GM12872 (cell line): Measurements from ENCODE around the gene POFUT2.

ENCODE experiments used
- TF ChIP-seq, protein P1 (sequence below): IDR thresholded peaks from 3 replicates; pipeline ENCODE4 v1.5.1; 2011; ENCODE audit warnings: low read depth, mild to moderate bottlenecking, low read length, moderate library complexity; ENCODE audit not compliant: insufficient read depth

The POFUT2 gene

DNA sequence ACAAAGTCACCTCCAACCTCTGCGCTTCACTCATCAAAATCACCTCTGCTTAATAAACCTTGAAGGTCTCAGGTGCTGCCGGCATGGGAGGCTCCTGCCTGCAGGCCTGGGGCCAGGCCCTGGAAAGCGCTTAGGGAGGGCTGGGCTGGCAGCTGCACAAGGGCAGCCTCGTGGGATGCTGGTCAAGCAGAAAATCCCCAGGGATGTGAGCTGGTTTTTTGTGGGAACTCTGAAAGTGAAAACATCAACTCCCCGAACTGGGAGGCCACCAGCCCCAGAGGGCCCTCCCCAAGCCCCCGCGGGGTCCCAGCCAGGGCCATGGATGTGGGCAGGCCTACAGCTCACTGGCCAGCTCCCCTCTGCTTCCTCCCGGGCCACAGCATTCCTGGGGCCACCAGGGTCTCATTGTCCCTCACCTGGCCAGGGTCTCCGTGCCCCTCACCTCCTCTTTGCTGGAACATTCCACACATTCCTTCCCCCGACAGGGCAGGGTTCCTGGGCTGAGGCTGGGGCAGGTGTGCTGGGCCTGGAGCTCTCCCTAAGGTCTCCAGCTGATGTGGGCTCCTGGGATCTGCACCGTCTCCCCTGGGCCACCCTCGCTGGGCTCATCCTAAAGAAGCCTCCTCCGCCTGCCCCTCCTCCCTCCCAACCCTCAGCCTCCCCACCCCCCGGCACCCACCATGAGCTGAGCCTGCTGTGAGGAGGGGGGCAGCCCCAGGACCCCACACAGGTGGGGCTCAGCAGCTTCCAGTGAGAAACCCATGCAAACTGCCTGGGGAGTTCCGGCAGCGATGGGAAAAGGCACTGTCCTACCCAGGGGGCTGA lies 36.0 kb upstream of the POFUT2 start:
- TF ChIP-seq, protein P1, sequence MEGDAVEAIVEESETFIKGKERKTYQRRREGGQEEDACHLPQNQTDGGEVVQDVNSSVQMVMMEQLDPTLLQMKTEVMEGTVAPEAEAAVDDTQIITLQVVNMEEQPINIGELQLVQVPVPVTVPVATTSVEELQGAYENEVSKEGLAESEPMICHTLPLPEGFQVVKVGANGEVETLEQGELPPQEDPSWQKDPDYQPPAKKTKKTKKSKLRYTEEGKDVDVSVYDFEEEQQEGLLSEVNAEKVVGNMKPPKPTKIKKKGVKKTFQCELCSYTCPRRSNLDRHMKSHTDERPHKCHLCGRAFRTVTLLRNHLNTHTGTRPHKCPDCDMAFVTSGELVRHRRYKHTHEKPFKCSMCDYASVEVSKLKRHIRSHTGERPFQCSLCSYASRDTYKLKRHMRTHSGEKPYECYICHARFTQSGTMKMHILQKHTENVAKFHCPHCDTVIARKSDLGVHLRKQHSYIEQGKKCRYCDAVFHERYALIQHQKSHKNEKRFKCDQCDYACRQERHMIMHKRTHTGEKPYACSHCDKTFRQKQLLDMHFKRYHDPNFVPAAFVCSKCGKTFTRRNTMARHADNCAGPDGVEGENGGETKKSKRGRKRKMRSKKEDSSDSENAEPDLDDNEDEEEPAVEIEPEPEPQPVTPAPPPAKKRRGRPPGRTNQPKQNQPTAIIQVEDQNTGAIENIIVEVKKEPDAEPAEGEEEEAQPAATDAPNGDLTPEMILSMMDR = no peak

DNA sequence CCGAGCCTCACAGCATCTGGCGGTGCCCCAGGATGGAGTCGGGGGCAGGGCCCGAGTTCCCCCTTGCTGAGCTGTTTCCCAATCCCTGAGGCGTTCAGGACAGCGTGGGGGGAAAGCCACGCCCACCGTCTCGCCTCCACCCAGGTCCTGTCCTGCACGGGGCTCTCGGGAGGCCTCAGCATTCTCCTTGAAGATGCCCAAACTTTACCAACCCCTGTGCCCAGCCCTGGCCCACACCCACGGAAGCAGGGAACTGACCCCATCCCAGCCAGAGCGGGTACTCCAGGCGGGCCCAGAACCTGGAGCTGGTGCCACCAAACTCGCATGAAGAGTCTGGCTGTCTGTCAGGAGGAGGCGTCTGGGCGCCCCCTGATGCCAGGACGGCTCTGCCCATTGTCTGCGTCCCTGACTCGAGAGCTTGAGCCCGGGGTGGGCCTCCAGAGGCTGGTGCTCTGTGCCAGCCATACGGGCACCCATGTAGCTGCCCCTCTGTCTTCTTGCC lies 35.3 kb upstream of the POFUT2 start:
- TF ChIP-seq, protein P1 = no peak

DNA sequence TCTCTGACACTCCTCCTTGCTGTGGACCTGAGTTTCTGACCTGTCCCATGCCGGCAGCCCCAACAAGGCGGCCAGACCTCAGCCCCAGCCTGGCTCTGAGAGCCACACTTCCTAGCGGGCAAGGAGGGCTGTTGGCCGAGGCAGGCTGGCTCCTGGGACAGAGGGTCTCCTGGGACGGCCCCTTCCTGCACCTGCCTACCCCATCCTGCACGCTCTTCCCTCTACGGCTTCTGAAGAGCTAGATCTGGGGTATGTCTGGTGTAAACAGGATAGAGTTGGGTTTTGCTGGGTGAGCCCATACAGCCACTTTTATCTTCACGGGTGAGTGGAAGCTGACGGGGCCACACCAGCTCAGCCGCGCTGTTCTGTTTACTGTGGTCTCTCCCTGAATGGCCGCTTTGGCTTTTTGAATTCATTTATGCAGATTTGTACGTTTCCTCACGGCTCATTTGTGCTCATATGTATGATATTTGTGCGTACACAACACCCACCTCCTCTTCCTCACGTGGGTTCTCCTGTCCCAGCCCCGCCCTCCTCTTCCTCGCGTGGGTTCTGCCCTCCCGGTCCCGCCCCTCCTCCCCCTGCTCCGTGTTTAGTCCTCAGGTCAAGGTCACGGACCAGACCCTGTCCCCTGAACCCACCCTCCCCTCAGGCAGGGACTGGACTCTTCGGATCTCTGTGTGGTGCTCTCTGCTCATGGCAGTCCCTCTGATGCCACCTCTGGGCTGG lies 34.7 kb upstream of the POFUT2 start:
- TF ChIP-seq, protein P1 = no peak

DNA sequence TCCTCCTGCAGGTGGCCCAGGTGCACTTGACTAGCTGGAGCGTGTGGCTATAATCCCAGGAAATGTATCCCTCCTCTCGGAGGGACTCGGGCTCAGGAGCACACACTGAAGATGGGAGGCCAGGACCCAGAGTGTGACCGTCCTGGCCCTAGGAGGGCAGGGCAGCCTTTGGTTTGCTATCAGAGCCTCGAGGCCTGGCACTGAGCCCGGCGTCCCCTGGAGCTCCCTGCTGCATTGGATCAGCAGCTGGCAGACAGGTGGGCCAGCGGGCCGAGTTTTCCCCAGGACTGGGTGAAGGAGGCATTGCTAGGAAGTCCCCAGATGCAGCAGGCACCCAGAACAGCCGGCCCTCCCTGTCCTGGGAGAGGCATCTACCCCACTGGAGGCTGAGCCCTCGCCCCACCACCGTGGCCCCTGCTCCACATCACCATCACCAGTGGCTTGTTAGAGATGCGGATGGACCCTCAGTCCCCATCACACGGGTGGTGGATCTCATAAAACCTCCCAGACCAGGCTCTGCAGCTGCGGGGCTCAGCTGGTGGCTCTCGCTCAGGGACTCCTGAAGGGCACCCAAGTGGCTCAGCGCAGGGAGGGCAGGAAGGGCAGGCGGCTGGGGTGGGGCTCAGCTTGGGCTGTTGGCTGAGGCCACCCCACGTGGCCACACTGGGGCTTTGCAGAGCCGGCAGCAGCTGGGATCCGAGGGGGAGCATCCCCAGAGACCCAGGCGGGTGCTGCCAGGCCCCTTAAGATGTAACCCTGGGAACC lies 32.7 kb upstream of the POFUT2 start:
- TF ChIP-seq, protein P1 = no peak

DNA sequence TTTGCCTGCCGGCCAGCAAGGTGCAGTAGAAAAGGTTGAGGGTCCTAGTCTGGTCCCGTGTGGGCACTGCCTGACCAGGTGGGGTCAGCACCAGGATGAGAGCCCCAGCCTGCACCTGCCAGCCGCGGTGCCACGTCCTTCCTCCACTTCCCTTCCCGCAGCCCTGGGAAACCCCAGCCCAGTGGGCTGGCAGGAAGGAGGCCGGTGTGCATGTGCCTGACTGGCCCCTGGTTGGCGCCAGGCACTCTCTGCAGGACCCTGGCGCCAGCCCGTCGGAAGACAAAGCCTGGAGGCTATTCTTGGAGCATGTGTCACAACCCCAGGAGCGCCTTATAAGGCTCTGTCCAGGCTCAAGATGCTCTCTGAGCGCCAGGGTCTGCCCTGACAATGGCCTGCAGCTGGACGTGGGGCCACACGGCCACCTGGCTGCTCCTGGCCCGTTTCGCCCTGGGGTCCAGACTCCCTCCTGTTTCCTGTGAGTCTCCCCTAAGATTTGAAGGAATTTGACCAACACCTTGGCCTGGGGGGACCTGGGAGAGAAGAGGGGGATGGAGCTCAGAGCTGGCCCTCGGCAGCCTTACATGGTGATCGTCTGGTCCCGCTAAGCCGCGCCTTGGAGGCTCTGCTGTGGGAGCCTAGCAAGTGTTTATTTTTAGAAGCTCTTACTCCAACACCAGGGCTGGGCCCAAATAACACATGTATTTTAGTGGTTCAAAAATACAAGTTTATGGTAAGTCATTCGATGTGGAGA lies 31.9 kb upstream of the POFUT2 start:
- TF ChIP-seq, protein P1 = no peak

DNA sequence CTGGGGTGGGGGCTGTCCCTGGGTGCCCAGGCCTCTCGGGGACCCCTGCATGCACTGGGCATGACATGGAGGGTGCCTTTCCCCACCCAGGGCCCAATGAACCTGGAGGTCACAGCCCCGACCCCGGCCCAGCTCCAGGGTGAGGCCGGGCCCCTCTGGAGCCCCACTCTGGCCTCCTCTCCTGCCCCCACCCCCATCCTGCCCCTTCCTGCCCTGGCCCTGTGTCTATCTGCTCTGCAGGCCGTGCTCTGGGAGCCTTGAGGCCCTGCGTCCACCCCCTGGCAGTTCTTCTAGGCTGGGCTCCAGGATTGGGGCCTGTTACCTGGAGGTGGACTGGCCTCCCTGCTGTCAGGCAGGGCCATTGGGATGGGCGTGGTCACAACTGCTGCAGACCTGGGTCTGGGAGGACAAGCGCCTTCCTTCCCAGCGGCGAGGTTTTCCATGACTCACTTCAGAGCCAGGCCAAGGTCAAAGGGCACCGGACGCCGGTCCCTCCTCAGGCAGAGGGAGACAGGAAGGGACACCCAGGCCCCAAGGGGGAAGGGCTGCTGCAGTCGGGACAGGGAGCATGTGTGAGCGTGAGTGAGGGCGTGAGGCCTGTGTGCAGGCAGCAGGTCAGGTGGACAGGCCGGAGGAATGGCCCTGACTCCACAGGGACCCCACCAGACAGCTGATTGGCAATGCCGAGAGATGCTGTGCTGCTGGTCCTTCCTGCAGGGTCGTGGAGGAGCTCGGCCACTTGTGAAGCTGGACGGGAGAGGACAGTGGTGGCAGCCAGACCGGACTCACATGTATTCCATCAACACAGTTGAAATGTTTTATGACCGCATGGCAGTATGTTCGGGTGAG lies 31.1 kb upstream of the POFUT2 start:
- TF ChIP-seq, protein P1 = no peak
